ENCODE measurements around the gene NKX2-4.

- TF ChIP-seq CTCF (IDR thresholded peaks at IDR 0.05): no peak
- TF ChIP-seq POLR2A (IDR thresholded peaks at IDR 0.05): no peak
Observed at GRCh38 chr20:21372016-21372415, 25.3 kb downstream of the NKX2-4 start.
